Activated T-helper 2 cell treated with anti-CD3 and anti-CD28 coated beads, Interferon-gamma antibody, Interleukin-2, Interleukin-4, amounts not matched to agents 10 μg/mL and 5 μg/mL and 100 μg/mL, durations not matched to agents 14 hours and 24 hours and 36 hours (primary cell): ENCODE results near the gene LIPM. TPM values are rescaled to one million over a fixed set of nuclear protein-coding genes. Genes with fewer than 3 reads are reported as not detected.
A peak's percentile ranks its signal among the peaks of the same experiment; 100 is the strongest.

ENCODE experiments used
- DNase-seq: peaks from one replicate; pipeline ENCODE4 v3.0.0; 2021; ENCODE audit warnings: low spot score
- H3K27ac Mint-ChIP-seq: one replicate; pipeline ENCODE4 v1.8.0; 2021; ENCODE audit warnings: mixed read lengths
- H3K27me3 Mint-ChIP-seq: one replicate; pipeline ENCODE4 v1.8.0; 2021; ENCODE audit warnings: low read depth, mixed read lengths
- H3K36me3 Mint-ChIP-seq: one replicate; pipeline ENCODE4 v1.8.0; 2021; ENCODE audit warnings: low read depth, mixed read lengths
- H3K4me1 Mint-ChIP-seq: one replicate; pipeline ENCODE4 v1.8.0; 2021; ENCODE audit warnings: low read depth, mixed read lengths
- H3K4me3 Mint-ChIP-seq: one replicate; pipeline ENCODE4 v1.8.0; 2021; ENCODE audit warnings: low read depth, mild to moderate bottlenecking, moderate library complexity, mixed read lengths
- H3K9me3 Mint-ChIP-seq: one replicate; pipeline ENCODE4 v1.8.0; 2021; ENCODE audit warnings: mixed read lengths
- intact Hi-C: fragments of 100-400 bp; cut with micrococcal nuclease; formaldehyde crosslinking; loops from one replicate; pipeline ENCODE4 v1.15.1; 2023
- total RNA-seq: library from RNA; stranded (reverse); gene quantifications from 2 replicates; pipeline ENCODE4 v1.2.3, GENCODE V29; 2022

Gene LIPM
- total RNA-seq, 1 donor from 2014 or later = not detected

DNA sequence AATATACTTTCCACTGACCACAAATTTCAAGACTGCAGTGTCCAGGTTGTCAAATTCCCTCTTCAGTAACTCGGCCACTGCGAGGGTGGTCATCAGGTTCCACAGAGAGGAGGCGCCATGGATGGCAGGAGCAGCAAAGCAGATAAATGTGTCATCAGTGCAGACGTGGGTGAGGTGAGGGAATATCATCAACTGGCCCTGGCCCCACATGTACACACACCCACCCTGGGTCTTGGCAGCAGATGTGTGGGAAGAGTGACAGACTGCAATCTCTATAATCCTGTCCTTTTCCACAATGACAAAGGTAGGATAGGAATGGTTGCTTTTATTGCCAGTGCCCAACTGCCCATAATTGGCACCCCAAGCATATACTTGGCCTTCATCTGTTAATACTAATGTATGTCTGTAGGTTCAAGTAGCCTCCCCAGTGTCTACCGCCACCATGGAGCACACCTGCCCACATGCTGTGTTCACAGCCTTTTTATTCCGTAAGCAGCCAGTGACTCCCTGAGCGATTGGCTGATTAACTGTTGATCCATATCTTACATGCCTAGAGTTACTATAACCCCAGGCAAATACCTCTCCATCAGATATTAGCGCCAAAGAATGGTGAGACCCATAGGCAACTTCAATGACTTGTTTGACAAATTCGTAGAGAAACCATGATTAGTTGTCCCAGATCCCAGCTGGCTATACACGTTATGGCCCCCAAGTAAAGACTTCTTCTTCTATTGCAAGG is 16.3 kb upstream of the LIPM start:
- Mint-ChIP-seq H3K4me1 (peaks cover 9% of the 10 kb centered on the region), H3K27ac (no peak overlapping the region), H3K4me3 (no peak overlapping the region), H3K36me3 (no peaks in the 10 kb centered on the region), H3K27me3 (peaks cover 39% of the 10 kb centered on the region), H3K9me3 (no peaks in the 10 kb centered on the region)
- intact Hi-C loops = no loop called here
- DNase-seq = no peak

DNA sequence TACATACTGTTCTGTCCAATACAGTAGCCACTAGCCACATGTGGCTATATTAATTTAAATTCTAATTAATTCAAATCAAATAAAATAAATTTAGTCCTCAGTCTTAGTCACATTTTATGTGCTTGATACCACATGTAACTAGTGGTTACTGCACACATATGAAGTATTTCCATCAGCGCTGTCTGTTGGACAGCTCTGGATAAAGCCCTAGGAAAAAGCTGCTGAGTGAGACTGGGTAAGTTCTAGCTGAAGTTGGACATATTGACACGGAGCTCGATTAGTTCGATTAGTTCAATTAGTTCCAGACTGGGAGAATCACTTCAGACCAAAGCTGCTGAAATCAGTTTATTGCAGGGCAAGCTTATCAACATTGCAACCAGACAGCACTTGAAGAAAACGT is 15.1 kb upstream of the LIPM start:
- H3K4me3 Mint-ChIP-seq = no peak overlapping the region
- H3K36me3 Mint-ChIP-seq = no peaks in the 10 kb centered on the region
- intact Hi-C loops = no loop called here
- H3K9me3 Mint-ChIP-seq = no peaks in the 10 kb centered on the region
- H3K27ac Mint-ChIP-seq = no peak overlapping the region
- peaks cover 33% of the 10 kb centered on the region for H3K27me3 Mint-ChIP-seq
- no peak for DNase-seq
- H3K4me1 Mint-ChIP-seq = peaks cover 12% of the 10 kb centered on the region

DNA sequence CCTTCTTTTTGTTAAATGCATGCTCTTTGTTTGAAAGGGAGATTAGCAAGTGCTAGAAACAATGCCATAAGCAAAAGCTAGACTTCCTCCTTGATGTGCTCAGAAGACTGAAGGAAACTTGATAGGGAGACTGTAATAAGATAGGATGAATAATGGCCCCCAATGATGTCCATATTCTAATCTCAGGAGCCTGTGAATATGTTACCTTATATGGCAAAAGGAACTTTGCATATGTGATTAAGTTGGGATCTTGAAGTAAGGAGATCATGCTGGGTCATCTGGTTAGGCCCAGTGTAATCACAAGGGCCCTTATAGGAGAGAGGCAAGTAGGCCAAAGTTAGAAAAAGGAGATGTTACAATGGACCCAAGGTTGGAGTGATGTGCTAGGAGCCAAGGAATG is 13.6 kb upstream of the LIPM start:
- peaks cover 2% of the 10 kb centered on the region for H3K36me3 Mint-ChIP-seq
- DNase-seq = no peak
- no peaks in the 10 kb centered on the region for H3K9me3 Mint-ChIP-seq
- H3K4me1 Mint-ChIP-seq = peaks cover 24% of the 10 kb centered on the region
- no peak overlapping the region for H3K4me3 Mint-ChIP-seq
- no peak overlapping the region for H3K27ac Mint-ChIP-seq
- H3K27me3 Mint-ChIP-seq = peaks cover 26% of the 10 kb centered on the region
- intact Hi-C loops = no loop called here

DNA sequence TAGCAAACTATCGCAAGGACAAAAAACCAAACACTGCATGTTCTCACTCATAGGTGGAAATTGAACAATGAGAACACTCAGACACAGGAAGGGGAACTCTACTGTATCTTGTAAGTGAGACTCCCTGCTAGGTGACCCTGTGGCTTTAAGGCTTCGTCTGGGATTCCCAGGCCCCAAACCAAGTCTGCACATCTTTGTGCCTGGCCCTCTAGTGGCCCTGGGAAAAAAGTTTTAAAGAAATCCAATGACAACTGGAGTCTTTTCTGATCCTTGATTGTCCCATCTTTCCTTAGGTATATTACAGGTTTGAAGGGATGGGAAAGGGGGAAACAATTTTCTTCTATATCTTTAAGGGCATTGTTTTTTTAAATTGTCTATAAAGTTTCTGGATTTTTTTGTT is 10.6 kb upstream of the LIPM start:
- no peak overlapping the region for H3K27ac Mint-ChIP-seq
- no peak overlapping the region for H3K4me3 Mint-ChIP-seq
- no peaks in the 10 kb centered on the region for H3K9me3 Mint-ChIP-seq
- peaks cover 20% of the 10 kb centered on the region for H3K27me3 Mint-ChIP-seq
- no peak for DNase-seq
- H3K4me1 Mint-ChIP-seq = peaks cover 31% of the 10 kb centered on the region
- peaks cover 2% of the 10 kb centered on the region for H3K36me3 Mint-ChIP-seq
- intact Hi-C loops = loop anchor here (5.0 to 10.0 kb wide), 6 partner anchors 35 to 697 kb away; partner anchors contain the start of gene LIPK

DNA sequence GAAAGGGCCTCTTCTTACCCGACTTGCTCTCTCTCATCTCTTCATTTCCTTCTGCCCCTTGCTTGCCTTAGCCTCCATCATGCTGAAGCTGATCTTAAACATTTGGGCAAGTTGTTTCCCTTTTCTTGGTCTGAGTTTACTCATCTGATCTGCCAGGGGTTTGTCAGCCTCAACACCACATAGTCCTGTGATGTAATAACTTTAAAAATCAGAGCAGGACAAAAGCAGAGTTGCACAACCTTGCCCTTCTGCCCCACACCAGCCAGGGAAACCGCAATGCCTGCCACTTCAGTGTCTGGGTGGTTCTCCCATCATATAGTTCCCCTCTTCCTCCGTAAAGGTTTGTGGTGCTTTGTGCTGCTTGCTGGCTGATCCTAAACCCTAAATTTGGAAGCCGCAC is 9.9 kb upstream of the LIPM start:
- Mint-ChIP-seq H3K36me3 (peaks cover 2% of the 10 kb centered on the region), H3K9me3 (no peaks in the 10 kb centered on the region), H3K4me1 (peaks cover 32% of the 10 kb centered on the region), H3K4me3 (no peak overlapping the region), H3K27ac (no peak overlapping the region), H3K27me3 (peaks cover 23% of the 10 kb centered on the region)
- DNase-seq = no peak
- intact Hi-C loops = loop anchor here (5.0 to 10.0 kb wide), 6 partner anchors 35 to 698 kb away; partner anchors contain the start of gene LIPK

DNA sequence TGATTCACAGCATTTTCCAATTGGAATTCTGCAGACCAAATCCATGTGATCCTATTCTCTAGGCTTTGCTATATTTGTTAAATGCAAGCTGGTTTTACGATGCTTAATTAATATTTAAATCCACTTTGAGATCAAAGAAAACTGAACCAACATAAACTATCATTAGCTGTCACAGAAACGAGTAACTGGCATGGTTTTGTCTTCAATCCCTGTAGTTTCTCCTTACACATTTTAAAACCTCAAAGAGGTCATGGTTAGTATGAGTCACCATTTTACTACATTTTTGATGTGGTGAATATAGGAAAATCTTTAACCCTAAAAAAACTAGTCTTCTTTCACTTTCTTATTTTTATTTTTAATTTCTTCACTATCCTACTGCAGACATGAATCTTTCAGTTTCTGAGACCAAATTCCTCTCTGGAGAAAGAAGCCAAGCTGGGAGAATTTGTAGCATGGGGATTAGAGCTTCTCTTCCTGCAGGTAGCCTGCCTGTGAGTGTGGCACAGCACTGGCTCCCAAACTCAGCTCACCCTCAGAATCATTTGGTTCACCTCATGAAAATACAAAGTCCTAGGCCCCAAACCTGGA is 8.7 kb upstream of the LIPM start:
- no peak for DNase-seq
- Mint-ChIP-seq H3K4me1 (peaks cover 32% of the 10 kb centered on the region), H3K9me3 (no peaks in the 10 kb centered on the region), H3K27ac (peak overlapping the region; percentile 49), H3K4me3 (no peak overlapping the region), H3K27me3 (peaks cover 27% of the 10 kb centered on the region), H3K36me3 (peaks cover 2% of the 10 kb centered on the region)
- intact Hi-C loops = loop anchor here (5.0 to 10.0 kb wide), 6 partner anchors 33 to 699 kb away; partner anchors contain the start of gene LIPK

DNA sequence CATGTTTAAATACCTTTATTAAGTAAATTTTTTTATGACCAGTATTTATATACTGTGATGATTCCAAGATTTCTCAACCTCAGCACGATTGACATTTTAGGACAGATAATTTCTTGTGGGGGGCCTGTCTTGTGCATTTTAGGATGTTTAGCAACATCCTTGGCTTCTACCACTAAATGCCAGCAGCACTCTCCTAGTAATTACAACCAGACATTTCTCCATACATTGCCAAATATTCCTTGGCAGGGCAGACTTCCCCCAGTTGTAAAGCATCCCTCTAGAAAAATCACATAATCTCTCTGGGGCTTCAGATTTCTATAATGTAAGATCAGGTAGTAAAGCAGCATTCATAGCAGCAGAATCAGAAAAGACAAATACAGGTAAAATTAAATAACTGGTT is 7.8 kb upstream of the LIPM start:
- Mint-ChIP-seq H3K27me3 (peaks cover 24% of the 10 kb centered on the region), H3K9me3 (no peaks in the 10 kb centered on the region), H3K27ac (no peak overlapping the region), H3K4me1 (peaks cover 32% of the 10 kb centered on the region), H3K4me3 (no peak overlapping the region), H3K36me3 (peaks cover 2% of the 10 kb centered on the region)
- intact Hi-C loops = loop anchor here (5.0 to 10.0 kb wide), 6 partner anchors 33 to 700 kb away; partner anchors contain the start of gene LIPK
- no peak for DNase-seq

DNA sequence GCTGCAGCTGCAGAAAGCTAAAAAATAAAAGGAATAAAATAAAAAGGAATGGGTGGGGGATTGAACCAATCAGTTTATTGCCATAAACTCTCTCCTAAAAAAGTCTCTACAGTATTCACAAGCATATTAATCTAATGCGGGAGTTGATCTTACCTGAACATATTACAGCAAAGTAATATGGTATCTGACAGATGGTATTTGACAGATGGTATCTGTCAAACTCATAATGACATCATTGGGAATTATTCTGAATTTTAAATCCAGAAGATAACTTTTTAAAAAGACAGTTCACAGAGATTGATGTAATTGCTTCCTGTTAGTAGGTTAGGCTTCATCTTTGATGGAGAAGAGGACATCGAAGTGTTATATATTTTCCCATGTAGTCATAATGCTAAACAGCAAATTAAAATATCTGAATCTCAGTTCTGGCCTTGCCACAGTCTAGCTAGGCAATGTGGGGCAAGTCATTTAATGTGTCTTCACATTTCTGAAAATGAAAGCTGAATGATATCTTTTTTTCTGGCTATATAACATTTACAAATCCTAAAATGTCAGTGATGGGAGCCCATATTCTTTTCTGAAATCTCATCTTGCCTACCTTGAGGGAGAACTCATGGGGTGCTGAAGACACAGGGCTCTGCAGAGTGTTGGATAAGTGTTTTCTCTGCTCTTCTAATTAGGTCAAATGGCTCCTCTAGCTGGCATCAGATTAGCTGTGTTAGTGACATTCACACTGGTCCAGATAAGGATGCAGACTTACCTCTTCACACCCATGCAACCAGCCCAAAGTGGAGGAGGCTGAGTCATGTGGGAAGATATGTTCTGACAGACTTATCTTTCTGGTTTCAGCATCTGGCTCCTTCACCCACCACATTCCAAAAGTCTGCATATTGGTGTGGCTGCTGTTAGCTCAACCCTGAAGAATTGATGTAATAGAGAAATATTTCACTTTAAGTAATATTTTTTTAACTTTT is 2.1 kb upstream of the LIPM start:
- H3K4me3 Mint-ChIP-seq = no peak overlapping the region
- DNase-seq = no peak
- peaks cover 40% of the 10 kb centered on the region for H3K27me3 Mint-ChIP-seq
- intact Hi-C loops = loop anchor here (1.0 to 10.0 kb wide), 4 partner anchors 25 to 236 kb away; no protein-coding TSS in a partner anchor
- H3K36me3 Mint-ChIP-seq = no peaks in the 10 kb centered on the region
- peaks cover 28% of the 10 kb centered on the region for H3K4me1 Mint-ChIP-seq
- H3K27ac Mint-ChIP-seq = peak overlapping the region; percentile 33
- no peaks in the 10 kb centered on the region for H3K9me3 Mint-ChIP-seq

DNA sequence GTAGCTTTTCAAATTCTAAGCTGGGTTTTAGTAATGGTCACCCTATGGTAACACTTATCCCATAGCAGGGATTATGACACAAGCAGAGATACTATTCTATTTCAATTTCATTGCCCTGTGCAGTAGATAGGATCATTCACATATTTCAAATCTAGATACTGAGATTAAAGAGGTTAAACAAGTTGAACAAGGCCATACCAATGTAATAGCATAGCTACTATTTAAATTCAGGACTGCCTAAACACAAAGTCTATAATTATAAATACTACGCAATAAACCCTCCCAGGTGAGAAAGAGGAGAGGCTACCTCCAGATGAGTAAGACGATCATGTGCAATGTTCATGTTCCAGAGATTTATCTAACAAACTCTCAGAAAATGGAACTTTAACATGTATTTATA is 1.1 kb downstream of the LIPM start:
- Mint-ChIP-seq H3K27me3 (peaks cover 18% of the 10 kb centered on the region), H3K36me3 (no peaks in the 10 kb centered on the region), H3K27ac (no peak overlapping the region), H3K4me1 (peaks cover 31% of the 10 kb centered on the region), H3K9me3 (no peaks in the 10 kb centered on the region), H3K4me3 (no peak overlapping the region)
- DNase-seq = no peak
- intact Hi-C loops = loop anchor here (10.0 kb wide), 1 partner anchor 239 kb away; no protein-coding TSS in a partner anchor

DNA sequence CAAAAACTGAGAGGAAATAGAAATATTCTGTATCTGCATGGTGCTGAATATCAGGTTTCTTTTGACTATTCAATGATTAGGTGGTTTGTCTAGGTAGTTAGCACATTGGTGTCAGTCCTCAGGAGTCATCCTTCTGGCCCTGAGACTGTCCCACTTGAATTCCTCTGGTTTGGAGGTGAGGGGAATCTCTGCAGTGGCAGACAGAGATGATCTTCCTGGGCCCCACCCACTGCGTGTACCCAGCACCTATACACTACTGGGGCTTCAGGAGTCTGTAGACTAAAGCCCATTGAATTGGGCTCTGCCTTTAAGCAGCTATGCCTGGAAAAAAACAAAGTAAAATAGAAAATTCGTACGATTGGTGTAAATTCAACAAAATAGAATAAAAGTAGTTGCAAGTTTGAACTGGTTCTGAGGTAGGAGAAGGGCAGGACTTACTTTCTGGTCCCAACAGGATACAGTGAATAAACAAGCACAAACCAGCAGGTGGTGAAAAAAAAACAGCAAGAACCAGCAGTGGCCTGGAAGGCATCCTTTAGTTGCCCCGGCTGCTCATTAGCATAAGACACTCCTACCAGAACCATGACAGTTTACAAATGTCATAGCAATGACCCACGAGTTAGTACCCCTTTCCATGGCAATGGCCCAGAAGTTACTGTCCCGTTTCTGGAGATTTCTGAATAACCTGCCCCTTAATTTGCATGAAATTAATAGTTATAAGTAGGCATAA is 1.7 kb downstream of the LIPM start:
- no peaks in the 10 kb centered on the region for H3K36me3 Mint-ChIP-seq
- no peaks in the 10 kb centered on the region for H3K9me3 Mint-ChIP-seq
- intact Hi-C loops = loop anchor here (10.0 kb wide), 1 partner anchor 239 kb away; no protein-coding TSS in a partner anchor
- no peak overlapping the region for H3K27ac Mint-ChIP-seq
- H3K4me1 Mint-ChIP-seq = peaks cover 31% of the 10 kb centered on the region
- DNase-seq = no peak
- no peak overlapping the region for H3K4me3 Mint-ChIP-seq
- H3K27me3 Mint-ChIP-seq = peaks cover 18% of the 10 kb centered on the region

DNA sequence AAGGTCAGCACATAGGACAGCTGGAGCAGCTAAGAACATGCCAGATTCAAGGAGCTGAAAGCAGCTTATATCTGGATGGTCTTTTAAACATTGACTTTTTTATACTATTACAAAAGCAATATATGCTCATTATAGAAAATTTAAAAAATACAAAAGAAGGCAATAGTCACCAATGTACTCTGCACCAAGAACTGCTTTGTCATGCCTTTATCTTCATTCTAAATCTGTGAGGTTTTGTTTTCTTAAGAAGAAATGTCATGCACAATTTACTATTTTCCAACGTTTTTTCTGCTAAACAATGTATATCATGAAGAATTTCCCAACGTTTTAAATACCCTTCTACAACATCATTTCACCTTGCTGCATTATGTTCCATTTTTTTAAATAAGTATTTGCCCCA is 2.8 kb downstream of the LIPM start:
- Mint-ChIP-seq H3K4me1 (peaks cover 31% of the 10 kb centered on the region), H3K27ac (no peak overlapping the region), H3K4me3 (no peak overlapping the region), H3K9me3 (no peaks in the 10 kb centered on the region), H3K36me3 (no peaks in the 10 kb centered on the region), H3K27me3 (peaks cover 21% of the 10 kb centered on the region)
- DNase-seq = no peak
- intact Hi-C loops = loop anchor here (10.0 kb wide), 1 partner anchor 241 kb away; no protein-coding TSS in a partner anchor

DNA sequence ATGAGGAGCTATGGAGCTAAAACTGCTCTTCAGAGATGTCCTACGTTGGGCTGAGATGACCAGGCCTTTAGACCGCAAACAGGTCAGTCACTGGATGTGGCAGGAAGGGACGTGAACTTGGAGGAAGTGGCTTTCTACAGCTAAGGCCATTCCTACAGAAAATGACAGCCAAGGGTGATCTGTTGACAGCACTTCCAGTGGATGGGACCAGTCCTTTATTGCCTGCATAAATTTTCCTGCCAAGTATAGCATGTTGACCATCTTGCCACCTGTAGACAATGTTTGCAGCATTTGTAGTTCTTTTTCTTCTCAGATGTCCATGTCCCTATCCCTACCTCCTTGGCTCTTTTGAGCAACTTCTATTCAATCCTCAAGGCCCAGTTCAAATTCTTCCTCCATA is 3.4 kb downstream of the LIPM start:
- no peaks in the 10 kb centered on the region for H3K36me3 Mint-ChIP-seq
- intact Hi-C loops = loop anchor here (10.0 kb wide), 1 partner anchor 241 kb away; no protein-coding TSS in a partner anchor
- H3K9me3 Mint-ChIP-seq = no peaks in the 10 kb centered on the region
- H3K4me3 Mint-ChIP-seq = no peak overlapping the region
- no peak for DNase-seq
- H3K4me1 Mint-ChIP-seq = peaks cover 31% of the 10 kb centered on the region
- peaks cover 24% of the 10 kb centered on the region for H3K27me3 Mint-ChIP-seq
- H3K27ac Mint-ChIP-seq = no peak overlapping the region
